Activated T-helper 1 cell treated with Interleukin-2 at 50 U/mL for 16 hours (primary cell): Measurements from ENCODE around the gene SNX9.
"Not testable (repeated sequence)": the region's sequence is repeated elsewhere in the genome, so short reads cannot be mapped to it uniquely, and the experiment has no call there.

Experiments
- DNase-seq: peaks from one replicate; pipeline ENCODE4 v3.0.0-alpha.2; 2020; ENCODE audit warnings: low read depth

Gene SNX9

GRCh38 chr6:157928428-157928827 lies 105.4 kb downstream of the SNX9 start:
- no peak for DNase-seq

- no peak for DNase-seq
Measured at GRCh38 chr6:157929076-157929475, 106.0 kb downstream of the SNX9 start.

GRCh38 chr6:157929765-157930319 lies 106.8 kb downstream of the SNX9 start:
- DNase-seq: no peak

GRCh38 chr6:157935786-157936185 lies 112.7 kb downstream of the SNX9 start:
- DNase-seq: no peak

GRCh38 chr6:157937318-157937717 lies 114.3 kb downstream of the SNX9 start:
- DNase-seq: no peak

- no peak for DNase-seq
Measured at GRCh38 chr6:157937916-157938315, 114.9 kb downstream of the SNX9 start.

GRCh38 chr6:157940375-157941036 lies 117.5 kb downstream of the SNX9 start:
- not testable (repeated sequence) for DNase-seq

GRCh38 chr6:157941101-157941863 lies 118.2 kb downstream of the SNX9 start:
- DNase-seq: no peak

- DNase-seq: no peak
Measured at GRCh38 chr6:157942351-157942750, 119.3 kb downstream of the SNX9 start.

GRCh38 chr6:157943249-157943963 lies 120.4 kb downstream of the SNX9 start:
- no peak for DNase-seq

GRCh38 chr6:157943964-157944283 lies 120.9 kb downstream of the SNX9 start:
- no peak for DNase-seq

- no peak for DNase-seq
Measured at GRCh38 chr6:157944983-157945931, 122.2 kb downstream of the SNX9 start.

GRCh38 chr6:157946053-157946617 lies 123.1 kb downstream of the SNX9 start:
- no peak for DNase-seq

GRCh38 chr6:157946865-157947532 lies 124.0 kb downstream of the SNX9 start:
- no peak for DNase-seq

GRCh38 chr6:157950899-157951298 lies 127.9 kb downstream of the SNX9 start:
- DNase-seq: not testable (repeated sequence)

GRCh38 chr6:157951828-157952227 lies 128.8 kb downstream of the SNX9 start:
- no peak for DNase-seq

- no peak for DNase-seq
Measured at GRCh38 chr6:157952861-157953351, 129.9 kb downstream of the SNX9 start.

GRCh38 chr6:157953580-157954091 lies 130.6 kb downstream of the SNX9 start:
- DNase-seq: no peak

GRCh38 chr6:157954150-157955117 lies 131.4 kb downstream of the SNX9 start:
- DNase-seq: no peak
